Stimulated activated CD8-positive, alpha-beta memory T cell treated with anti-CD3 and anti-CD28 coated beads, Interleukin-7, amount 100 ng/mL, for 4 hours (primary cell): ENCODE results near the gene PHYHD1.

Source experiments
- DNase-seq, 2 donors: peaks; one replicate each; pipeline ENCODE4 v3.0.0-alpha.2; 2020; ENCODE audit warnings: low read depth in 2 of 2

Gene PHYHD1

GRCh38 chr9:128920381-128921058 is at the start of gene PHYHD1:
Gene PHYHD1 (plus strand): TSS chr9:128920982. CDS start chr9:128922324, 1,342 bp downstream.
- no peak for DNase-seq

GRCh38 chr9:128877852-128878251 is 42.9 kb upstream of the PHYHD1 start:
- DNase-seq: no peak

- DNase-seq: peak; percentile 96 to 97
These were observed 38.7 kb upstream of the PHYHD1 start, which contains the start of the genes KYAT1 and LRRC8A for GRCh38 chr9:128881884-128882676. Gene KYAT1 (minus strand): TSS chr9:128881950. CDS start chr9:128845405, 36,545 bp downstream. Gene LRRC8A (plus strand): TSS chr9:128882133. CDS start chr9:128907165, 25,032 bp downstream.

- no peak for DNase-seq
These were observed 37.8 kb upstream of the PHYHD1 start for GRCh38 chr9:128882677-128883603.

- DNase-seq: no peak
These were observed 36.6 kb upstream of the PHYHD1 start for GRCh38 chr9:128884164-128884563.

- DNase-seq: no peak
These were observed 35.4 kb upstream of the PHYHD1 start for GRCh38 chr9:128885376-128885775.

GRCh38 chr9:128885798-128886197 is 35.0 kb upstream of the PHYHD1 start:
- DNase-seq: no peak

GRCh38 chr9:128886211-128886891 is 34.4 kb upstream of the PHYHD1 start:
- no peak for DNase-seq

GRCh38 chr9:128887049-128887448 is 33.7 kb upstream of the PHYHD1 start:
- no peak for DNase-seq

GRCh38 chr9:128887914-128888350 is 32.9 kb upstream of the PHYHD1 start:
- DNase-seq: no peak

GRCh38 chr9:128891321-128892220 is 29.2 kb upstream of the PHYHD1 start:
- no peak for DNase-seq

- DNase-seq: no peak
These were observed 28.4 kb upstream of the PHYHD1 start for GRCh38 chr9:128892221-128892921.

GRCh38 chr9:128893354-128893753 is 27.4 kb upstream of the PHYHD1 start:
- no peak for DNase-seq

- DNase-seq: no peak
These were observed 26.0 kb upstream of the PHYHD1 start for GRCh38 chr9:128894764-128895163.

- no peak for DNase-seq
These were observed 25.2 kb upstream of the PHYHD1 start for GRCh38 chr9:128895556-128895955.

- no peak for DNase-seq
These were observed 22.4 kb upstream of the PHYHD1 start for GRCh38 chr9:128898382-128898781.

GRCh38 chr9:128898845-128899565 is 21.8 kb upstream of the PHYHD1 start:
- DNase-seq: no peak

- no peak for DNase-seq
These were observed 21.0 kb upstream of the PHYHD1 start for GRCh38 chr9:128899566-128900322.
